Hippocampal formation (tissue), 2 donors: ENCODE data around the gene DLGAP4.

Source experiments
- DNase-seq, 2 donors: peaks; one replicate each; lab custom pipeline; 2025; lab: John Stamatoyannopoulos, UW

Gene DLGAP4

DNA sequence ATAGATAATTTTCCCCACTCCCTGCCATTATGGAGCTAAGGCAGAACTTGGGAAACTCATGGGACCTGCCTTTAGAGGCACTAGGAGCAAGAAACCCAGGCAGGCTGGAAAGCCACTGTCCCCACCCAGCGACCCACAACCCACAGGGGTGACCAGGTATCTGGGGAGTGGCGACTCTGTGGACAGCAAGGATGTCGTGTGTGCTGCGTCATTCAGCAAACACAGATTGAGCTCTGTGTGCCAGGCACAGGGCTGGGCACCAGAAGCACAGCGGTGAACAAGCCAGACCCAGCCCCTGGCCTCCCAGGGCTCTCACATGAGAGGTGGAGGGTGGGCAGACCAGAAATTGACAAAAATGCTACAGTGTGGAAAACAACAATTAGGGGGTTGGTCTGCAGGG is 27.7 kb downstream of the DLGAP4 start:
- DNase-seq: no peak

DNA sequence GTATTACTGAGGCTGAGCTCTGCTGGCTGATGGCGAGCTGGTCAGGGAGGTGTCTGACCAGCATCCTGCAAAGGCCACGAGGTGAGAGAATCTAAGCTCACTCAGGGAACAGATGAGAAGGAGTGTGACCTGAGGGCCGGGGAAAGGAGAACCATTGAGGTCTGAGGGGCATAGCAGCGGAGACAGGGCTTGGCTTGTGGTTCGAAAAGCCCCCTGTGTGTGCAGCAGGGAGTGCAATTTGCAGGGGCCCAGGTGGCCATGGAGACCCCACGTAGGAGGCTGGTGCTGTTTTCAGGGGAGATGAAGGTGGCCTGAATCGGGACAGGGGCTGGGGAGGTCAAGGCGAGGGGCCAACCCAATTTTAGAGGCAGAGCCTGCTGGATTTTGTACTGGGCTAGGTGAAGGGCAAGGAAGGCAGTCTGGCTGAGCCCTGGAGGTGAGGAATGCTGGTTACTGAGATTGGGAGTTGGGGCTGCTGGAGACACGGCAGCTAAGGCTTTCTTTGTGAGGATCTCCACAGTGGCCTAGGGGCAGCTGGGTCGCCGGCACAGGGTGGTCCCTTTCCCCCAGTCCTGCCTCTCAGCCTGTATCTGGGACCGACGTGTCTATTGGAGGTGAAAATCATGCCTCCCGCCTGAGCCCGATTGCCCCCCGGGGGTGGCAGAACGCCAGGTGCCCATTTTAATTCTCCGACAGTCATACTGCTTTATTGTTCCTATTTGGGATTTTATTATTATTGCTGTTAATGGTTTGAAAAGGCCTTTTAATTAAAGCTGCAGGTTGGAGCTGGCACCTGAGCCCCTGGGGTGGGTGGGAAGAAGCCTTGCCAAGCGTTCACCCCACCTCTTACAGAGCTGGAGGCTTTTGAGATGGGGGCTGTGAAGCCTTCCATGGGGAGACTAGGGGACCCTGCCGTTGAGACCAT is 28.4 kb downstream of the DLGAP4 start:
- no peak for DNase-seq

DNA sequence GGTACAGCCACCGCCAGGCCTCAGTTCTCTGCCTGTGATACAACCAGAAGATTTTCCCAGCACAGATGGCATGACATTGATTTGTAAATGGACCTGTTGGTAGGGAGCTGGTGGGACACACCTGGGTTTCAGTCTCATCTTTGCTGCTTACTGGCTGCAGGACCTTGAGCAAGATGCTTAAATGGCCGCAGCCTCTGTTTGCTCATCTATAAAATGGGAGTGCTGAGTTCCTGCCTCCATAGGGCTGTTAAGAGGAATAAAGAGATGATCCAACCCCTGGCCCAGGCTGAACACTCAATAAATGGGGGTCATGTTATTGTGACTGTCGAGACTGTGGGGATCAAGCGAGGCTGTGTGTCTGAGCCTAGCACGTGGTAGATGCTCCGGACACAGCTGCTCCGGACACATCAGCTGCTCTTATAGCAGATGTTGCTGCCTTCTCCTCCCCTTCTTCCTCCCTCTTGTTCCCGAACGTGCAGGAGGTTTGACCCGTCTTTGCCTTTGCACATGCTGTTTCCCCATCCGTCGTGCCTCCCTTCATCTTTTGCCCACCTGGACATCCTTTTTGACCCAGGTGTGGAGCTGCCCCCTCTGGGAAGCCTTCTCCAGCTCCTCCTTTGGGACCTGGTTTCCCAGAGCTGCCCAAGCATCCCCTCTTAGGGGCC is 29.2 kb downstream of the DLGAP4 start:
- DNase-seq: no peak

DNA sequence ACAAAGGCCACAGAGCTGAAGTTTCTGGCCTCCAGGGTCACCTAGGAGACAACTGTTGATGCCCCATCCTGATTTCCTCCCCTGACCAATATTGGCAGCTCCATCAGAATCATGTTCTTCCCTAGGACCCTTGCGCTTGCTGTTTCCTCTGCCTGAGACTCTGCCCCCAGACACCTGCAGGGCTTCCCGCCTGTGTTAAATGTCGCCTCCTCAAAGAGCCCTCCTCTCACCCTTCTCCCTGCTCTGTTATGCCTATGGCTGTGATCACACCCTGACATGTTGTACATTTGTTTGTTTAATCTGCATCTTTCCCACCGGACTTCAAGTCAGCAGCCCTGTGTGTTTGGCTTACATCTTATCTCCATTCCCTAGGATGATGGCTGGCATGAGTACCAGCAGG is 30.1 kb downstream of the DLGAP4 start:
- no peak for DNase-seq

DNA sequence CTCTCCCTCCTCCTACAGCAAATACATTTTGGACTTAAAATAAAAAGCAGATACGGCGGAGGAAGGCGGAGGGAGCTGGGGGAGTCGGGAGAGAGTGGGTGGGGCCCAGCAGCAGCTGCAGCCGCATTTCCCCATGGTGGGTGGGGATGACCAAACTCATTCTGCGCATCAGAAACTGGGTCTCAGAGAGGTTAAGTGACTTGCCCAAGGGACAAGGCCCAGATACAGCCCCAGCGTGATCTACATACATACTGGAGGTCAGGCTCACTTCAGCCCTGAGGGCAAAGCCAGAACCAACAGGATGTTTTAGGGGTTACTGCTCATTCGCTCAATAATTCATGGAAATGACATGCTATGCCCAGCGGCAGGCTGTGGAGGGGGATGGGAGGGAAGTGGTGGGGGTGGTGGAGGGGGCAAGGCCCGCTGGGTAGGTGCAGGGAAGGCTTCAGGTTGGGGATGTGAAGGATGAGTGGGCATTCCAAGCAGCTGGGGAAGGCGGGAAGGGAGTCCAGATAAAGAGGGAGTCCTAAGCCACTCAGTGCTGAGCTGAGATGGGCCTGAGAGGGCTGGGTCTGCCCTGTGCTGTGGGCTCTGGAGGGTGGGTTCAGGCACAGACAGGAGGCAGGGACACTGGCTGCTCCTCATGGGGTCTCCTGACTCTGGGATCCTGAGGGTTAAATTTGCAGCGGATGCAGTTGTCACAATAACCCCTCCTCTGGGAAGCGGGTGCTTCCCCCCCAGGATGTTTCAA is 31.0 kb downstream of the DLGAP4 start:
- no peak for DNase-seq

DNA sequence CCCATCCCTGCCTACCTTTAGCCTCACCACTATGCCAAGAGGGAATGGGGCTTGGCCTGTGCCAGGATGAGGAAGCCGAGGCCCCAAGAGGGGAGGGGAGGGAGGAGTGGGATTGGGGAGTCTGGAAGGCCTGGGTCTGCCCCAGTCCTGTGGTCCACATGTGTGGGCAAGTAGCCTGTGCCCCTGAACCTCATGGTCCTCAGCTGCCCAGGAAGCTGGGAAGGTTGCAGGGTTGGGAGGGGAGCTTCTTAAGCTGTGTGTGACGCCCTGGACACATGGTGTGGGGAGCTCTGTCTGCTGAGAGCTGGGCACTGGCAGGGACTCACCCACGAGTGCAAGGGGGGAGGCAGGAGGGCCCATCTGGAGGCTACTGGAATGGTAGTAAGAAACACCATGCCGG is 31.7 kb downstream of the DLGAP4 start:
- no peak for DNase-seq

DNA sequence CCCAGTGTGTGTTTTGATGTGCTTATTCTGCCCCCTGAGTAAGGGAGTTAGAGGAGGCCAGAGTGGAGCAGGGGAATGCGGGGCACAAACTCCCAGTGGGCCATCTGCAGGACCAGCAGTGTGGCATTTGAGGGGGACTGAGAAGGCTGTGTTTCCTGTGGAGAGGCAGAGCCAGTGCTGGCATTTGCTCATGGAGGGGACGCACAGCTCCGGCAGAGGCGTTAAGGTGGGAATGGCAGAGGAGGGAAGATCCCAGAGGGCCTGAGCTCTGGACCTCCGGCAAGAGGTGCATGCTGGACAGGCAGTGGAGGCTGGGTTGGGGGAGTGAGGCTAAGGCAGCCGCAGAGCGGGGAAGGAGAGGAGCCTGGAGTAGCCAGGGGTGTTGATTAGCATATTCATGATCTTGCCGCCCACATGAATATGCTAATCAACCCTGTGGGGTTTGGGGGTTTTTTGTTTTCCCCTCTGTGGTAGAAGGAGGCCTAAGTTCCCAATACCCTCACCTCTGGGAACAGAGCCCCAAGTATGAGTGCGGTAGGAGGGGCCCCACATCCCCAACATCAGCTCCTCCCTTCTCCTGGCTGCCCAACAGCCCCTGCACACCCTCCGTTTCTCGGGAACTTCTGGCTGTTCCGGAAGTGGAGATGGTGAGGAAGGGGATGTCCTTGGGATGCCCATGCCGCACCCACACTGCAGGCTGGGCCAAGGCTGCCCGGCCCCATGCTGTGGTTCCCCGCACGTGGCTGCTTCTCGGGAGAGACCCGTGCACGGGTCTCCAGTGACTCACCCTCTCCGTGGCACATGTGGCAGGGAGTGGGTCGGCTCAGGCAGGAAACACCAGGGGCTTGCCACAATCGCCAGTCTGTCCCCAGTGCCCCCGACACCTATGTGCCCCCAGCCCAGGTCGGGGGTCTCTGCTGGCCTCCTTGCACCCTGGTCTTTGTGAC is 33.8 kb downstream of the DLGAP4 start:
- no peak for DNase-seq

DNA sequence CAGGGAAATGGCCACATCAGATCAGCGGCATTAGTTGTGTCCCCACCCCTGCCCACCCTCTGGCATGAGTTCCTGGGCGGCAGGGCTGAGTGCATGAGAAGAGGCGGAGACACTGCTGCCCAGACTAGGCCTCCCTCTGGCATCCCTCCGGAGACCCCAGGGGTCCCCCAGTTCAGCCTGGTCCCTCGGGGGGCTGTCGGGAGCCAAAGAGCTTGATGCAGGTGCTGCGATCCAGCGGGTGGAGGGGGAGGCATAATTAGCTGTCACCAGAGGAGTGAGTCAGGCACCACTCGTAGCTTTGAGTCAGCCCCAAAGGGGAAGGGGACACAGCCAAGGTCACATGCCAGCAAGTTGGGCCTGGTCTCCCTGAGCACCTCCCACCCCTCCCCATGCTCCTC is 34.5 kb downstream of the DLGAP4 start:
- no peak for DNase-seq

DNA sequence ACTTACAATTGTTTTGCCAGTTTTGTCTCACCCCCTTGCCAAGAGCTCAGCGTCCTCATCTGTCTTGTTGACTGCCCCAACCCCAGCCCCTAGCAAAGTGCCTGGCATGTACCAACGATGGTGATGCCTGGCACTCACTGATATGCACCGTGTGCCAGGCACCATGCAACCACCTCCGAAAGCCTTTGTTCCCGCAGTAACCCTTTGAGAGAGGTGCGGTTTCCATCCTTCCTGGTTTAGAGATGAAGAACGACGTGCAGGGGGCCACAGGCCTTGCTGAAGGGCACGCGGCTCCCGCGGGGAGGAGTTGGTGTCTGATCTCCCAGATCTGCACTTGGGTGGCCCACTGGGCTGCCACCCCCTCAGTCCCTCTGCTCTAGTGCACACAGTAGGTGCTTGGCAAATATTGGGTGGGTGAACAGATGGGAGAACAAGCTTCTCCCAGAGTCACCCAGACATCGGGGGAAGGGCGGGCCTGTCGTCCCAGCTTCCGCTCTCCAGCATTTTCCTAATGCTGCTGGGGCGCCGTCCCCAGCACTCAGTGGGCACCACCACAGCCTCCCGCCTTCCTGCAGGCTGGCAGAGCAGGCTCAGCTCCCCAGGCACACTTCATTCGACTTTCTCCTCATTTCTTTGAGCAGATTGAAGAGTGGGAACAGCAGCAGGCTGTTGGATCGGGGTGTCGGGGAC is 35.3 kb downstream of the DLGAP4 start:
- DNase-seq: no peak

DNA sequence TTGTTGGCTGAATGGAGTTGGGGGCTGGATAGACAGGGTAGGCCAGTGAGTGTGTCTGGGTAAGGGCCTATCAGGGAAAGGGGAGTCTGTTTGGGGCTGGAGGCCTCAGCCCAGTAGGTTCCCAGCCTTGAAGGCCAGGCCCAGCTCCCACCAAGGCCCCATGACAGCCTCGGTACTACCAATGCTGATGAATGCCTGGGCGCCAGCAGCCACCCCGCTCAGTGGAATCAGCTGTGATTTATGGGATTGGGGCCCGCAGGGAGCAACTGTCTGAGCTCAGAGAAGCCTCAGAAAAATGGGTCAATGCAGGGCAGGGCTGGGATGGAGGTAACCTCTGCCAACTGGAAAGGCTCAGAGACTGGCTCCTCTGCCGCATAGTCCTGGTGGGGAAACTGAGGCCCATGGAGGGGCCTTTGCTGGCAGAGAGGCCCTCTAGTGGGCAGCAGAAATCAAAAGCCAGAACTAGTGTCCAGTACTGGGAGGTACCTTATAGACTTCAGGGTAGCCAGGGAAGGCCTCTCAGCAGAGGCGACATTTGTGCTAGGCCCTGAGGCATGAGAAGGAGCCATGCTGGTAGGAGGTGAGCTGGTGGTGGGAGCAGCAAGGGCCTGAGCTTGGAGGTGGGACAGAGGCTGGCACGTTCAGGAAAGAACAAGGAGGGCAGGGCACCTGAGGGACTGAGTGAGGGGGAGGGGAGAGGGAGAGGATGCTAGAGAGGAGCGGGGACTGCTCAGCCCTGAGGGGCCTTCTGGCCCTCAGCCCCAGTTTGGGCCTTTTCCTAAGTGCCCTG is 36.4 kb downstream of the DLGAP4 start:
- no peak for DNase-seq

DNA sequence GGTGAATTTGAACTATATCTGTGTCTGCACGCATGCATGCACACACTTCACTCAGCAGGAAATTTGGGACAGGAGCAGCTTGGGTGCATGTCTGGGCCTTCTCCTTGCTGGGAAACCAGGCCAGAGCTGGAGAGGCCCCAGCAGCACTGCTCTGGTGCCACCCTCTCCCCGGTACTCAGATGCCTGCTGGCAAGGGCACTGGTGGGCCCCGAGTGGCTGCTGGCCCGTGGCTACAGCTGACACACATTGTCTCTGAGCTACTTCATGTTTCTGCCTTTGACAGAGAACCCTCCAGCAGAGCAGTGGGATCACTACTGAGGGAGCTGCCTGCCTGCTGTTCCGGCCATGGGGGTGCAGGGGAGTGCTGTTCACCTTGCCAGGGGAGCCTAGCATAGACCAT is 37.5 kb downstream of the DLGAP4 start:
- no peak for DNase-seq

DNA sequence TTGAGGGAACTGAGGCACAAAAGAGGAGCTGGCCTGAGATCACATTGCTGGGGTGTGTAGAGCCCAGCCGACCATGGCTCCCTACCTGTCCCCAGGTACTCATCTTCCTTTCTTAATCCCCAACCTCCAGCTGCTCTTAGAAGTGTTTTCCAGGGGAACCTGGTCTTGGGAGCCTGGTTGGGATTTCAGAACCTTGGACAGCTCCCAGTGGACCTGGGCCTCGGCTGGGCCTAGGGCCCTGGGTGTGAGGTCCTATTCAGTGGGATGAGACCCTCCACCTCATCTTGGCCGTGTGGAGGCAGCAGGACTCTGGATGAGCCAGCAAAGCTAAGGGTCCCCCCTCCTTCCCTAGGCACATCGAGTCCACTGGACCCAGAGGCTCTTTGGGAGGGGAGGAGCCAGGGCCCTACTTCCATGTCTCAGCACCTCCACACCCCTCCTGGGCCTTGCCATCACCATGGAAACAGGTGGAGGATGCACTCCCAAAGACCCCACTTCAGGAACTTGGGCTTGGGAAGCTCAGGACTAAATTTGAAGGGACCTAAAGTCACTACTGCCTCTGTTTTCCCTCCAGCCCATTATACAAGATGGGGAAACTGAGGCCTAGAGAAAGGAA is 38.5 kb downstream of the DLGAP4 start:
- no peak for DNase-seq

DNA sequence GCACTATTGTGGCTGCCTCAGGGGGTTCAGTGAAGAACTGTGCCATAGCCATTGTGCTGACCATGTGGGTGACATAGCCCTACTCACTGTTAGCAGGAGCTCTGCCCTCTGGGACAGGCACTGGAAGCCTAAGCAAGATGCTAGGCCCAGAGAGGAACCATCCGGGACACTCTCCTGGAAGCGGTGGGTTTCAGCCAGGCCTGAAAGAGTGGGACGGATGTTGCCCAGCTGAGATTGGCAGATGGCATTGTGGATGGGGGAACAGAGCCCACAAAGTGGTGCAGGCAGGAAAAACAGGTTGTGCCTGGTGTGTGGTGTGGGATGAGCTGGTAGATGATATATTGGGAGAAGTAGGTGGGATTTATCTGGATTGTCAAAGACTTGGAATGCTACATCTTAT is 40.1 kb downstream of the DLGAP4 start:
- no peak for DNase-seq

DNA sequence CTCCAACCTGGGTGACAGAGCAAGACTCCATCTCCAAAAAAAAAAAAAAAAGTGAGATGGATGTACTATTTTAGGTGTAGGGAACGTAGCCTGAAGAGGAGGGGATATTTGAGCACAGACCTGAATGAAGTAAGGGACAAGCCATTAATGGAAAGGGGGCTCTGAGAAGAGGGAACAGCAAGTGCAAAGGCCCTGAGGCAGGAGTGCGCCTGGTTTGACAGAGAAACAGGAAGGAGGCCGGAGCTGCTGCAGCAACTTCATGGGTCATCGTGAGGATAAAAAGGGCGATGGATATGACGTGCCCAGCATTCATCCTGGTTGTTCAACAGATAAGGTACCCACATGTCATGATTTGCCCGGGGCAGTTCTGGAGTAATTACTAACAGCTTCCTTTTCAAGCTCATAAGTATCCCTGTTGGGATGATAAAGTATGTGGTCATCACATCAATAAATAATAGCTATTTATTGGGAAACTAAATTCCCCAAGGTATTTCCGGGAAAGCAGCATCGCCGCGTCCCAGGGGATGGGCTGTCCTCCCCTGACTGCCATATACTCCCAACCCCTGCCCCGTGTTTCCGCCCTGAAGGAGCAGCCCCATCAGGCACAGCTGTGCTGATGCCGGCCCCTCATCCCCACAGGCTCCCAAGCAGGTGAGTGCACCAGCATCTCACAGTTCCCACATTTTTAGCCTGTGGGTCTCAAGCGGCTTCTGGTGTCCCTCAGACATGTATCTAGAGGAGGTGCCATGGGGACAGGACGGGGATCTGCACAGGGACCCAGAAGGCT is 43.4 kb downstream of the DLGAP4 start:
- DNase-seq: no peak

DNA sequence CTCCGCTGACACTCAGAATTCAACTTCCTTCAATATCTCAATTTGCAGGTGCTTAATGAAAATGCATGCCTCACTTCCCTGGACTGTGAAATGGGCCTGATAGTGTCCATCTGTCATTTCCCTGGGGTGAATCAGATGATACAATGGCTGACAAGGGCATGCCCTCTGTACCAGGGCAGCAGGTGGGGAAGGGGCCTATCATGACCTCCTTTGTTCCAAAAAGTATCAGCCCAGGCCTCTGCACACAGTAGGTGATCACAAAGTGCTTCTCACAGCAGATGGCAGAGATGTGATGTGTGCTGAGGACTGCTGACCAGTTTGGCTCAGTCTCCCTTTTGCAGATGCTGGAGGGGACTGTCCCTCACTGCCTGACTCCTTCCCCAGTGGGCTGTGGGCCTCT is 44.3 kb downstream of the DLGAP4 start:
- no peak for DNase-seq

DNA sequence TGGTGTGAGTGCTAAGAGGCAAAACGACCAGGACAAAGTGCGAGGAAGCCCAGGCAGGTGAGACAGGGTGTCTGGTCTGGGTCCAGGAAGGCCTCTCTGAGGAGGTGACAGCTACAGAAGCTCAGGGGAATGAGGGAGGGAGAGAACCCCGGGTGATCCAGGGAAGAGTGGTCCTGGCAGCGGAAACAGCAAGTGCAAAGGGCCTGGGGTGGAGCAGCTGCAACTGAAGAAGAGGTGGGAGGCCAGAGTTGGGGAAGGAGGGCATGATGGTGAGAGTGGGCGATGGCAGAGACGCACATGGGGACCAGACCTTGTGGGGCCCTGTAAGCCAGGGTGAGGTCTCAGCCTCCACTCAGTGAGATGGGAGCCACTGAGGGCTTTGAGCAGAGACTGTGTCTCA is 45.8 kb downstream of the DLGAP4 start:
- no peak for DNase-seq

DNA sequence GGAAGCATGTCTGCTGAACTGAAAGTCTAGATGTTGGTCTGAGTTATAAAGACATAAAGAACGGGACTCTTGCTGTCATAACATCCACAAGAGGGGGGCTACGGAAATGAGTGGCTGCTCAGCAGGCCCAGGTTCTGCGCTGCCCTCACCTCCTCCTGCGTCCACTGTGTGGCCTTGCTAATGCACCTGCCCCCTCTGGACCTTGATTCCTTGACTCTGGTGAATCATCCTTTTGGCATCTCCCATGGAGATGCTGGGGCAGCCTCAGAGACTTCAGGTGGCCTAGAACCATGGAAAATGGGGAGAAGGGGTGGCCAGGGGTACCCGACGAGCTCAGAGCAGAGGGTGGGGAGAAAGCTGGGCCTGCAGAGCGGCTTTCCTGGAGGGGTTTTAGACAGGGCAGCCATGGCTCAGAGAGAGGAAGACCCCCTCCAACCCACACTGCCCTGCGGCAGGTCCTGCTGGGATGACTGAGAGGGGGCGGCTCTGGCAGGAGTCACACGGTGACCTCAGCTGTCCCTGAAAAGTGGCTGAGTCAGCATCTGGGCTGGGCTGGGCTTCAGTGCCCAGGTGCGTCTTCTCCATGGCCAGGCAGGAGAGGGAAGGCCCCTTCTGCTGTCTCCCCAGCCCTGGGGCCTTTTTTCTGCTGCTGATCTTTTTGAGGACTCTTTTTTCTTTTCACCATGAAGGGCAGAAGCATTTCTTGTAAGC is 46.9 kb downstream of the DLGAP4 start:
- no peak for DNase-seq

DNA sequence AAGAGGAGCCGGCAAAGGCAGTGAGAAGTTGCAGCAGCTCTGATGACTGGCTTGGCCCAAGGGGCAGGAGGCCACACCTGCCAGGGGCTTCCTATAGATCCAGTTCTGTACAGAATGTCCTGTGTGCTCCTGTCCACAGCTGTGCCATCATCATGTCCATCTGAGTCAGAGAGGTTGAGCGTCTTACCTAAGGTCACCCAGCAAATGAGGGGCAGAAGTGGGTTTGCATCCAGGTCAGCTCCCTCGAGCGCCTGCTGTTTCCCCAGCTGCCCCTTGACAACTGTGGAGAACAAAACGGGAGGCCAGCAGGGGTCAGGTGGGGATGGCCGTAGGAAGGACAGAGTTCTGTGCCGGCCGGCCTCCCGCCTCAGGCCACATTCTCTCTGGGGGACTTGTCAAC is 47.6 kb downstream of the DLGAP4 start:
- DNase-seq: no peak
